ENCODE measurements around the gene ZNF358. TPM values are rescaled to one million over a fixed set of nuclear protein-coding genes. Genes with fewer than 3 reads are reported as not detected.

ZNF358 gene
- total RNA-seq, 1 donor from 2014 or later: 16.9 TPM

GRCh38 chr19:7522923-7523667 lies 7.2 kb downstream of the ZNF358 start:
- no peak for TF ChIP-seq CTCF (IDR thresholded peaks at IDR 0.05)
- no peaks in the 10 kb centered on the region for H3K9me3 Mint-ChIP-seq
- peaks cover 17% of the 10 kb centered on the region for H3K4me1 Mint-ChIP-seq
- DNase-seq (no peak), ATAC-seq (ENCODE audit: low read depth) (no peak)
- peak overlapping the region; percentile 75 for H3K4me3 Mint-ChIP-seq
- intact Hi-C loops (cut with micrococcal nuclease): loop anchor here (1.0 to 5.0 kb wide), 4 partner anchors 11 to 307 kb away; partner anchors contain the start of genes EVI5L and PEX11G
- ChIA-PET CTCF (no interaction called here), POLR2A (interaction anchor here (0.6 to 3.6 kb wide), 13 partner anchors 9 to 818 kb away, joined by 3 to 37 read pairs (median 4); partner anchors contain the start of genes PET100, PEX11G, PNPLA6 and XAB2)
- H3K27ac Mint-ChIP-seq: no peak overlapping the region
- no peaks in the 10 kb centered on the region for H3K27me3 Mint-ChIP-seq
- peaks cover 9% of the 10 kb centered on the region for H3K36me3 Mint-ChIP-seq (ENCODE audit: low read depth)

DNA sequence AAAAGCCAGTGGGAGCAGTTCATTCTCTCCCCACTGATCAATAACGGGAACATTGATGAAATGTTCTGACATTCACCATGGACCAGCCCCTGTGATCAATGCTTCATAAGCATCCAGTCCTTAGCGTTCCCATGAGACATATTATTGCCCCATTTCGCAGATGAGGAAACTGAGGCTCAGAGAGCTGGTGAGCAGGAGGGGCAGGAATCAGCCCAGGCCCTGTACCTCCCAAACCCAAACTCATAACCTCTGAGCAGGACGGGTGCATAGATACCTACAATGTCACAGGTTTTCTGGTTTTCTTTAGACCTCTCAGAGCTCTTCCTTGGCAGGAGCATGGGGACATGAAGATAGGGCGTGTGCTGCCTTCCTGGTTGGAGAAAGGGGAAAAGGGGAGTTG lies 8.6 kb downstream of the ZNF358 start:
- Mint-ChIP-seq H3K27ac (no peak overlapping the region), H3K36me3 (ENCODE audit: low read depth) (peaks cover 12% of the 10 kb centered on the region), H3K4me1 (peaks cover 17% of the 10 kb centered on the region), H3K9me3 (no peaks in the 10 kb centered on the region), H3K27me3 (no peaks in the 10 kb centered on the region), H3K4me3 (no peak overlapping the region)
- ATAC-seq (ENCODE audit: low read depth) (no peak), DNase-seq (no peak)
- ChIA-PET CTCF (no interaction called here), POLR2A (no interaction called here)
- intact Hi-C loops (cut with micrococcal nuclease): loop anchor here (5.0 kb wide), 1 partner anchor 52 kb away; no protein-coding TSS in a partner anchor
- TF ChIP-seq CTCF (IDR thresholded peaks at IDR 0.05): no peak

DNA sequence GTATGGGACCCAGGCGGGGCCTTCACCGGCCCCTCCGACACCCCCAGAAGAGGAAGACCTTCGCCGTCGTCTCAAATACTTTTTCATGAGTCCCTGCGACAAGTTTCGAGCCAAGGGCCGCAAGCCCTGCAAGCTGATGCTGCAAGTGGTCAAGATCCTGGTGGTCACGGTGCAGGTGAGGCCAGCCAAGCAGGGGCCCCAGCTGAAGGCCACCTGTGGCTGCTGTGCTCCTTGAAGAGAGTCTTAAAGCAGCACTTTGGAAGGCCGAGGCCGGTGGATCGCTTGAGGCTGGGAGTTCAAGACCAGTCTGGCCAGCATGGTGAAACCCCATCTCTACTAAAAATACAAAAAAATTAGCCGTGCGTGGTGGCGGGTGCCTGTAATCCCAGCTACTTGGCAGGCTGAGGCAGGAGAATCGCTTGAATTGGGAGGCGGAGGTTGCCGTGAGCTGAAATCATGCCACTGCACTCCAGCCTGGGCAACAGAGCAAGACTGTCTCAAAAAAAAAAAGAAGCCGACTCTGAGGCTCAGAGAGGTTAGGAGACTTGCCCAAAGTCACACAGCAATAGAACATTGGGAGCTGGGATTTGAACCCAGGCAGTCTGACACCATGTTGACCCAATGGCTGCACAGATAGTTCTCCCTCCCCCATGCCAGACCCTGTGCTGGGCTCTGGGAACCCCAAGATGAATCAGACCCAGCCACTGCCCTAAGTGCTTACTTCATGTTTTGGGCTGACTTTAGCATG lies 9.3 kb downstream of the ZNF358 start:
- ATAC-seq (ENCODE audit: low read depth) (no peak), DNase-seq (no peak)
- no peak overlapping the region for H3K4me3 Mint-ChIP-seq
- TF ChIP-seq CTCF (IDR thresholded peaks at IDR 0.05): no peak
- intact Hi-C loops (cut with micrococcal nuclease): loop anchor here (5.0 kb wide), 1 partner anchor 53 kb away; no protein-coding TSS in a partner anchor
- H3K27ac Mint-ChIP-seq: no peak overlapping the region
- CTCF ChIA-PET: no interaction called here
- H3K27me3 Mint-ChIP-seq: no peaks in the 10 kb centered on the region
- POLR2A ChIA-PET: no interaction called here
- H3K36me3 Mint-ChIP-seq (ENCODE audit: low read depth): peaks cover 13% of the 10 kb centered on the region
- peaks cover 17% of the 10 kb centered on the region for H3K4me1 Mint-ChIP-seq
- no peaks in the 10 kb centered on the region for H3K9me3 Mint-ChIP-seq

DNA sequence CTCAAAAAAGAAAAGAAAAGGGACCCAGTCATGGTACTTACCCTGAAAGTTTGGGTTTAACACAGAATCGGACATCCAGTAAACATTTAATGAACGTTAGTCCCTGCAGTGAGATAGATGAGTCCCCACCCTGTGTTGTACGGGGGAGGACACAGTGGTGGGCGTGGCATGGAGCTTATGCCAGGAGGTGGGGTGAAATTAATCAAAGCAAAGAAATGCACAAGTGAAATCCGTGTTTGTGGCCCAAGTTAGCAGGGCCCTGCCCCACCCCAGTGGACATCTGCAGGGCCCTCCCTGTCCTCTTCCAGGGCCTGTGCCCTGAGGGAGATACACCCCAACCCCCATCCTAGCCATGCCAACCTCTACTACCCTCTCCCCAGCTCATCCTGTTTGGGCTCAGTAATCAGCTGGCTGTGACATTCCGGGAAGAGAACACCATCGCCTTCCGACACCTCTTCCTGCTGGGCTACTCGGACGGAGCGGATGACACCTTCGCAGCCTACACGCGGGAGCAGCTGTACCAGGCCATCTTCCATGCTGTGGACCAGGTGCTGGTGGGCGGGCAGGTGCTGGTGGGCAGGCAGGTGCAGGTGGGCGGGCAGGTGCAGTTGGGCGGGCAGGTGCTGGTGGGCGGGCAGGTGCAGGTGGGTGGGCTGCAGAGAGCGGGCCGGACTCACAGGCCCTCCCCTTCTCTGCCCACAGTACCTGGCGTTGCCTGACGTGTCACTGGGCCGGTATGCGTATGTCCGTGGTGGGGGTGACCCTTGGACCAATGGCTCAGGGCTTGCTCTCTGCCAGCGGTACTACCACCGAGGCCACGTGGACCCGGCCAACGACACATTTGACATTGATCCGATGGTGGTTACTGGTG lies 10.4 kb downstream of the ZNF358 start:
- Mint-ChIP-seq H3K36me3 (ENCODE audit: low read depth) (peaks cover 16% of the 10 kb centered on the region), H3K27ac (no peak overlapping the region), H3K9me3 (no peaks in the 10 kb centered on the region), H3K4me3 (no peak overlapping the region), H3K4me1 (peaks cover 17% of the 10 kb centered on the region), H3K27me3 (no peaks in the 10 kb centered on the region)
- ChIA-PET POLR2A (no interaction called here), CTCF (no interaction called here)
- ATAC-seq (ENCODE audit: low read depth): no peak
- DNase-seq: no peak
- no peak for TF ChIP-seq CTCF (IDR thresholded peaks at IDR 0.05)
- intact Hi-C loops (cut with micrococcal nuclease): no loop called here
